Tibial nerve (tissue), 4 donors: Measurements from ENCODE around the gene SORCS2. TPM values are rescaled to one million over a fixed set of nuclear protein-coding genes. Genes with fewer than 3 reads are reported as not detected.

Experiments used
- DNase-seq, 2 donors: peaks; one replicate each; pipeline ENCODE4 v3.0.0-alpha.2; 2019; ENCODE audit warnings: low spot score in 2 of 2
- H3K27ac ChIP-seq, 4 donors: fragments of 200-600 bp; sonication (generic) in 3 of 4; one replicate each; pipeline ENCODE4 v1.5.1; 2017 to 2019; ENCODE audit warnings: mild to moderate bottlenecking in 1 of 4
- H3K27me3 ChIP-seq, 2 donors: fragments of 200-600 bp; sonication (generic) in 1 of 2; one replicate each; pipeline versions ENCODE4 v1.5.1 to v1.6.0; 2017 to 2019
- H3K36me3 ChIP-seq, 3 donors: fragments of 200-600 bp; sonication (generic); one replicate each; pipeline ENCODE4 v1.5.1; 2018 to 2019
- H3K4me1 ChIP-seq, 4 donors: fragments of 200-600 bp; sonication (generic) in 3 of 4; one replicate each; pipeline ENCODE4 v1.5.1; 2017 to 2019
- H3K4me3 ChIP-seq, 4 donors: fragments of 200-600 bp; sonication (generic) in 3 of 4; one replicate each; pipeline ENCODE4 v1.5.1; 2017 to 2019; ENCODE audit warnings: mild to moderate bottlenecking in 1 of 4, moderate library complexity in 1 of 4
- H3K9me3 ChIP-seq, 4 donors: fragments of 200-600 bp; sonication (generic) in 3 of 4; one replicate each; pipeline ENCODE4 v1.5.1; 2017 to 2019
- CTCF ChIP-seq, 5 experiments: fragments of 200-600 bp in 3 of 5; fragments of 450-650 bp in 2 of 5; sonication (generic) in 3 of 5; IDR thresholded peaks; one replicate each; pipeline ENCODE4 v1.5.1; 2016 to 2019; ENCODE audit warnings: antibody characterized with exemption in 5 of 5, mild to moderate bottlenecking in 3 of 5, moderate library complexity in 2 of 5
- EP300 ChIP-seq, 2 donors: sonication (generic); formaldehyde crosslinking; IDR thresholded peaks; one replicate each; pipeline ENCODE4 v1.6.1; 2017; ENCODE audit warnings: antibody characterized with exemption in 2 of 2, mild to moderate bottlenecking in 1 of 2
- POLR2A ChIP-seq, 2 donors: fragments of 450-650 bp; IDR thresholded peaks; one replicate each; pipeline ENCODE4 v1.6.1; 2017; ENCODE audit warnings: antibody characterized with exemption in 2 of 2, mild to moderate bottlenecking in 2 of 2, moderate library complexity in 2 of 2
- WGBS, 2 donors: methylation state at CpG; one replicate each; pipeline ENCODE4 v1.1.5; 2018; 5-methylcytosine and 5-hydroxymethylcytosine counted together
- total RNA-seq, 4 donors: library from RNA; depleted of rRNA; stranded (reverse); fragments of >200 nt; gene quantifications; one replicate each; pipeline ENCODE4 v1.1.0, GENCODE V29; 2016

SORCS2 gene
- total RNA-seq, 4 donors from 2014 or later = 15.6 to 48.9 (median 38.3) TPM

GRCh38 chr4:7735961-7736360 is 543.6 kb downstream of the SORCS2 start:
- WGBS, 2 donors = 83 to 86% methylated on average over 7 to 8 of the region's 8 CpGs
- TF ChIP-seq POLR2A (IDR thresholded peaks at IDR 0.05) (no peak), EP300 (IDR thresholded peaks at IDR 0.05) (no peak), CTCF (IDR thresholded peaks at IDR 0.05) (no peak)
- Histone ChIP-seq H3K4me3 (no peak overlapping the region), H3K4me1 (no peaks in the 10 kb centered on the region), H3K27me3 (no peaks in the 10 kb centered on the region), H3K36me3 (peaks cover 0 to 84% (median 0%) of the 10 kb centered on the region in 3 donors), H3K27ac (no peak overlapping the region), H3K9me3 (peaks cover 0 to 4% (median 0%) of the 10 kb centered on the region in 4 donors)
- DNase-seq = no peak

GRCh38 chr4:7736436-7737267 is 544.3 kb downstream of the SORCS2 start:
- WGBS, 2 donors = 77 to 82% methylated on average over 22 to 31 of the region's 31 CpGs
- no peak overlapping the region for H3K27ac ChIP-seq
- TF ChIP-seq POLR2A (IDR thresholded peaks at IDR 0.05) = no peak
- TF ChIP-seq EP300 (IDR thresholded peaks at IDR 0.05) = no peak
- no peaks in the 10 kb centered on the region for H3K27me3 ChIP-seq
- DNase-seq = no peak
- no peaks in the 10 kb centered on the region for H3K4me1 ChIP-seq
- H3K4me3 ChIP-seq = no peak overlapping the region
- peaks cover 0 to 91% (median 0%) of the 10 kb centered on the region in 3 donors for H3K36me3 ChIP-seq
- peaks cover 0 to 4% (median 0%) of the 10 kb centered on the region in 4 donors for H3K9me3 ChIP-seq

- Histone ChIP-seq H3K27ac (no peak overlapping the region), H3K4me3 (no peak overlapping the region), H3K9me3 (peaks cover 0 to 4% (median 0%) of the 10 kb centered on the region in 4 donors), H3K27me3 (no peaks in the 10 kb centered on the region), H3K36me3 (peaks cover 0 to 89% (median 0%) of the 10 kb centered on the region in 3 donors), H3K4me1 (no peaks in the 10 kb centered on the region)
- TF ChIP-seq EP300 (IDR thresholded peaks at IDR 0.05) = no peak
- TF ChIP-seq CTCF (IDR thresholded peaks at IDR 0.05) = no peak
- TF ChIP-seq POLR2A (IDR thresholded peaks at IDR 0.05) = no peak
- no peak for DNase-seq
- WGBS, 2 donors = 77 to 80% methylated on average over 10 to 13 of the region's 14 CpGs
Measured at GRCh38 chr4:7737268-7737645, 544.9 kb downstream of the SORCS2 start.

GRCh38 chr4:7737752-7738457 is 545.6 kb downstream of the SORCS2 start:
- Histone ChIP-seq H3K4me3 (no peak overlapping the region), H3K36me3 (peaks cover 0 to 83% (median 0%) of the 10 kb centered on the region in 3 donors), H3K9me3 (peaks cover 0 to 4% (median 0%) of the 10 kb centered on the region in 4 donors), H3K4me1 (peaks cover 0 to under 1% (median 0%) of the 10 kb centered on the region in 4 donors), H3K27me3 (no peaks in the 10 kb centered on the region), H3K27ac (no peak overlapping the region)
- WGBS, 2 donors = 90 to 93% methylated on average over 12 to 18 of the region's 19 CpGs
- no peak for DNase-seq
- no peak for TF ChIP-seq CTCF (IDR thresholded peaks at IDR 0.05)
- no peak for TF ChIP-seq POLR2A (IDR thresholded peaks at IDR 0.05)
- no peak for TF ChIP-seq EP300 (IDR thresholded peaks at IDR 0.05)

GRCh38 chr4:7738458-7739076 is 546.2 kb downstream of the SORCS2 start:
- no peak for TF ChIP-seq EP300 (IDR thresholded peaks at IDR 0.05)
- no peak for TF ChIP-seq POLR2A (IDR thresholded peaks at IDR 0.05)
- no peak for TF ChIP-seq CTCF (IDR thresholded peaks at IDR 0.05)
- DNase-seq = no peak
- WGBS, 2 donors = 91 to 94% methylated on average over 32 of the region's 32 CpGs
- no peak overlapping the region for H3K27ac ChIP-seq
- peaks cover 0 to 7% (median 0%) of the 10 kb centered on the region in 4 donors for H3K4me1 ChIP-seq
- H3K36me3 ChIP-seq = peaks cover 0 to 78% (median 0%) of the 10 kb centered on the region in 3 donors
- H3K4me3 ChIP-seq = no peak overlapping the region
- peaks cover 0 to 4% (median 0%) of the 10 kb centered on the region in 4 donors for H3K9me3 ChIP-seq
- H3K27me3 ChIP-seq = no peaks in the 10 kb centered on the region
